HepG2 (cell line): ENCODE results near the gene PLEKHG5. TPM values are rescaled to one million over a fixed set of nuclear protein-coding genes. Genes with fewer than 3 reads are reported as not detected.

Experiments
- ATAC-seq: fragments of 200-7000 bp; cut with Tn5 transposase; 3 replicates; pipeline ENCODE4 v1.9.1; 2020; ENCODE audit warnings: mild to moderate bottlenecking, moderate library complexity
- BruUV-seq: library from RNA; stranded (reverse); fragments of 400-500 nt; replicated peaks from 2 replicates; lab custom pipeline; 2021; lab: Mats Ljungman, UMichigan
- CTCF ChIA-PET: fragments of 300-600 bp; formaldehyde crosslinking; extraction: SDS; loops from one replicate; lab custom pipeline; 2021; ENCODE audit warnings: low total read pairs, inconsistent platforms, low intra/inter-chr PET ratio; lab: Yijun Ruan, JAX
- POLR2A ChIA-PET: fragments of 350-600 bp; sonication (Branson Sonifier 250); formaldehyde crosslinking; loops from one replicate; lab custom pipeline; 2020; ENCODE audit warnings: antibody characterized with exemption, inconsistent platforms; lab: Yijun Ruan, JAX
- DNase-seq: peaks from one replicate; pipeline ENCODE4 v3.0.0-alpha.2; 2015; ENCODE audit warnings: low spot score
- FAIRE-seq: peaks from 3 replicates; lab custom pipeline; 2011; peaks lifted over from hg19 to GRCh38; lab: Jason Lieb, UNC
- H2AFZ ChIP-seq: one replicate; pipeline ENCODE4 v1.6.1; 2011; ENCODE audit warnings: low read length, inconsistent platforms
- H3K27ac ChIP-seq: fragments of 300-600 bp; 3 replicates; pipeline ENCODE4 v1.8.0; 2011; ENCODE audit warnings: mixed run types, mild to moderate bottlenecking, mixed read lengths, low read length, inconsistent platforms; ENCODE audit not compliant: insufficient read depth; ENCODE audit errors: extremely low read length
- H3K27me3 ChIP-seq, 2 experiments: fragments of 200-600 bp in 1 of 2; 2 replicates in 1 of 2; 3 replicates in 1 of 2; pipeline versions ENCODE4 v1.6.0 to v1.8.0; 2011; ENCODE audit warnings: low read length in 2 of 2, mild to moderate bottlenecking in 2 of 2, moderate library complexity in 2 of 2, inconsistent platforms in 1 of 2; ENCODE audit not compliant: insufficient read depth in 2 of 2, control insufficient read depth in 1 of 2
- H3K36me3 ChIP-seq, 2 experiments: fragments of 200-600 bp in 1 of 2; replicated peaks in 1 of 2; 2 replicates in 1 of 2; 3 replicates in 1 of 2; pipeline versions ENCODE4 v1.5.1 to v1.8.0; 2011; ENCODE audit warnings: low read length in 2 of 2, inconsistent platforms in 1 of 2; ENCODE audit not compliant: insufficient read depth in 2 of 2, control insufficient read depth in 1 of 2
- H3K4me1 ChIP-seq: 2 replicates; pipeline ENCODE4 v1.5.1; 2012; ENCODE audit warnings: low read length, inconsistent platforms; ENCODE audit not compliant: insufficient read depth
- H3K4me2 ChIP-seq: 2 replicates; pipeline ENCODE4 v1.6.0; 2011; ENCODE audit warnings: low read depth, low read length, inconsistent platforms
- H3K4me3 ChIP-seq, 3 experiments: fragments of 200-600 bp in 1 of 3; sonication (generic), shearing (Covaris generic) in 1 of 3; replicated peaks in 1 of 3; 2 replicates each; pipeline ENCODE4 v1.5.1; 2011 to 2016; ENCODE audit warnings: low read length in 3 of 3, inconsistent platforms in 2 of 3, low read depth in 2 of 3, mild to moderate bottlenecking in 2 of 3, control low read depth in 1 of 3, mixed read lengths in 1 of 3; ENCODE audit not compliant: insufficient read depth in 1 of 3
- H3K79me2 ChIP-seq: one replicate; pipeline ENCODE4 v1.6.1; 2011; ENCODE audit warnings: low read length, inconsistent platforms; ENCODE audit not compliant: insufficient read depth
- H3K9ac ChIP-seq: 2 replicates; pipeline ENCODE4 v1.6.0; 2011; ENCODE audit warnings: mild to moderate bottlenecking, low read depth, low read length, inconsistent platforms; ENCODE audit not compliant: insufficient read depth
- H3K9me3 ChIP-seq: 2 replicates; pipeline ENCODE4 v1.5.1; 2012; ENCODE audit warnings: mild to moderate bottlenecking, low read length
- H4K20me1 ChIP-seq: 2 replicates; pipeline ENCODE4 v1.6.0; 2011; ENCODE audit warnings: inconsistent platforms, mild to moderate bottlenecking, low read length, moderate library complexity; ENCODE audit not compliant: insufficient read depth
- BRF2 ChIP-seq: sonication (generic); formaldehyde crosslinking; IDR thresholded peaks from 2 replicates; pipeline ENCODE4 v1.8.1; 2022; ENCODE audit warnings: mild to moderate bottlenecking, missing genetic modification reagents
- FOXP4 ChIP-seq: sonication (generic); formaldehyde crosslinking; IDR thresholded peaks from 2 replicates; pipeline ENCODE4 v1.4.0; 2020; ENCODE audit warnings: missing genetic modification reagents
- GZF1 ChIP-seq: sonication (generic); formaldehyde crosslinking; IDR thresholded peaks from 2 replicates; pipeline ENCODE4 v1.5.1; 2020; ENCODE audit warnings: mild to moderate bottlenecking, missing genetic modification reagents
- HNF4G ChIP-seq, 2 experiments: sonication (generic) in 1 of 2; formaldehyde crosslinking in 1 of 2; IDR thresholded peaks; 2 replicates each; pipeline versions ENCODE4 v1.4.0 to v1.6.1; 2011 to 2020; ENCODE audit warnings: borderline replicate concordance in 2 of 2, low read depth in 2 of 2, mild to moderate bottlenecking in 2 of 2, low read length in 1 of 2, missing genetic modification reagents in 1 of 2, moderate library complexity in 1 of 2
- KDM5B ChIP-seq: sonication (generic); formaldehyde crosslinking; IDR thresholded peaks from 2 replicates; pipeline ENCODE4 v1.4.0; 2020; ENCODE audit warnings: missing genetic modification reagents, mild to moderate bottlenecking, borderline replicate concordance
- KDM6A ChIP-seq: IDR thresholded peaks from 2 replicates; pipeline ENCODE4 v1.6.1; 2016; ENCODE audit warnings: low read depth
- MED1 ChIP-seq: sonication (generic); formaldehyde crosslinking; IDR thresholded peaks from 2 replicates; pipeline ENCODE4 v1.4.0; 2020; ENCODE audit warnings: missing genetic modification reagents
- MTF2 ChIP-seq: sonication (generic); formaldehyde crosslinking; IDR thresholded peaks from 2 replicates; pipeline ENCODE4 v1.5.0; 2020; ENCODE audit warnings: missing genetic modification reagents, borderline replicate concordance
- PHF20 ChIP-seq: sonication (generic); formaldehyde crosslinking; IDR thresholded peaks from 2 replicates; pipeline ENCODE4 v1.5.0; 2020; ENCODE audit warnings: mild to moderate bottlenecking, missing genetic modification reagents
- ZNF687 ChIP-seq: sonication (generic); formaldehyde crosslinking; IDR thresholded peaks from 2 replicates; pipeline ENCODE4 v1.5.1; 2020; ENCODE audit warnings: mild to moderate bottlenecking, missing genetic modification reagents, moderate library complexity
- WGBS: methylation state at CpG from one replicate; pipeline ENCODE4 v1.1.6; 2017; ENCODE audit warnings: low lambda C conversion rate; 5-methylcytosine and 5-hydroxymethylcytosine counted together
- in situ Hi-C: cut with HindIII; loops from 2 replicates; pipeline ENCODE4 v1.10.0; 2017; ENCODE audit warnings: low pct_unique_long_range_greater_than_20kb; ENCODE audit not compliant: extremely low pct_ligation_motif_present
- intact Hi-C: fragments of 100-400 bp; cut with micrococcal nuclease; formaldehyde crosslinking; loops from one replicate; pipeline ENCODE4 v1.10.0; 2022; ENCODE audit not compliant: unreplicated experiment
- polyA plus RNA-seq, 8 experiments: library from polyadenylated mRNA; depleted of rRNA in 3 of 8; stranded (reverse) in 7 of 8; unstranded in 1 of 8; fragments of >200 nt; fragmentation: Illumina TruSeq in 4 of 8; extraction: Trizol in 4 of 8; gene quantifications; 2 replicates each; pipeline versions ENCODE4 v1.2.1 to v1.2.3, GENCODE V29; 2011 to 2016; ENCODE audit warnings: low read depth in 4 of 8, missing spikeins in 1 of 8, mixed read lengths in 1 of 8; ENCODE audit not compliant: insufficient read depth in 1 of 8
- total RNA-seq, 5 experiments: library from RNA; depleted of rRNA; stranded (reverse); fragments of >200 nt; fragmentation: Illumina TruSeq; extraction: Trizol; gene quantifications; 2 replicates each; pipeline ENCODE4 v1.2.3, GENCODE V29; 2016; ENCODE audit warnings: low read depth in 1 of 5

Gene PLEKHG5
- total and polyA plus RNA-seq, 2 of the 13 experiments (the other 11 are each of a cell fraction or from before 2014, with no cell fraction given): 1.9 to 3.5 TPM

GRCh38 chr1:6512908-6513280 lies 21.4 kb upstream of the PLEKHG5 start (continued):
- no peak for TF ChIP-seq BRF2 (CRISPR knock-in tag)

- in situ Hi-C loops: no loop called here
- POLR2A ChIA-PET: interaction anchor here (0.6 to 2.5 kb wide), 4 partner anchors 9 to 22 kb away, joined by 3 to 20 read pairs (median 9); partner anchors contain the start of gene PLEKHG5
- WGBS: 85% methylated on average over 8 of the region's 19 CpGs
- TF ChIP-seq GZF1 (CRISPR knock-in tag) (0 out of 2 replicates have a peak, but pooled peaks have one; percentile 77), FOXP4 (CRISPR knock-in tag) (no peak), PHF20 (CRISPR knock-in tag) (peak; percentile 35; the same call in 1 of the 2 replicates), KDM6A (peak; percentile 67; the same call in 1 of the 2 replicates), MTF2 (CRISPR knock-in tag) (0 out of 2 replicates have a peak, but pooled peaks have one; percentile 11), MED1 (CRISPR knock-in tag) (peak; percentile 30; the same call in 1 of the 2 replicates), HNF4G (IDR thresholded peaks at IDR 0.05; ENCODE audit: borderline replicate concordance, low read depth, low read length) (peak; percentile 84), HNF4G (CRISPR knock-in tag; IDR thresholded peaks at IDR 0.05; ENCODE audit: borderline replicate concordance, low read depth) (no peak; the same call in 1 of the 2 replicates), ZNF687 (CRISPR knock-in tag) (peak; percentile 84), KDM5B (peak; percentile 49; the same call in 1 of the 2 replicates)
Observed at GRCh38 chr1:6512245-6512907, 20.9 kb upstream of the PLEKHG5 start.

More at GRCh38 chr1:6512245-6512907, 20.9 kb upstream of the PLEKHG5 start:
- Histone ChIP-seq H3K9ac (peak overlapping the region; percentile 50; the same call in 1 of the 2 replicates), H3K27ac (peak overlapping the region; percentile 54), H3K4me1 (peaks cover 59% of the 10 kb centered on the region), H3K4me3 (peak overlapping the region; percentile 6 to 53 (median 21); a peak in 5 of 6 replicates), H3K9me3 (no peaks in the 10 kb centered on the region), H3K4me2 (peak overlapping the region; percentile 90), H3K36me3 (no peaks in the 10 kb centered on the region), H4K20me1 (no peaks in the 10 kb centered on the region), H3K79me2 (no peaks in the 10 kb centered on the region), H3K27me3 (peaks cover 11 to 14% of the 10 kb centered on the region in 2 experiments; a peak in 3 of 5 replicates), H2AFZ (no peak overlapping the region)
- peak; percentile 40 for ATAC-seq
- peak; percentile 39 for DNase-seq
- BruUV-seq: no TSS peak
- FAIRE-seq: no peak
- intact Hi-C loops: no loop called here
- CTCF ChIA-PET: no interaction called here
